Endothelial cell of umbilical vein (primary cell): Measurements from ENCODE around the gene GGA1. TPM values are rescaled to one million over a fixed set of nuclear protein-coding genes. Genes with fewer than 3 reads are reported as not detected.

Experiments used
- BruUV-seq: library from RNA; stranded (reverse); fragments of 400-500 nt; replicated peaks from 2 replicates; lab custom pipeline; 2021; lab: Mats Ljungman, UMichigan
- CTCF ChIA-PET: fragments of 300-600, 350-600 bp; sonication (Branson Sonifier 250); formaldehyde crosslinking; loops from one replicate; lab custom pipeline; 2021; ENCODE audit warnings: antibody characterized with exemption, inconsistent platforms; lab: Charles Lee
- POLR2A ChIA-PET: fragments of 300-600, 350-600 bp; sonication (Branson Sonifier 250); formaldehyde crosslinking; loops from one replicate; lab custom pipeline; 2021; ENCODE audit warnings: antibody characterized with exemption, inconsistent platforms; lab: Charles Lee
- DNase-seq: peaks from one replicate; pipeline ENCODE4 v3.0.0-alpha.2; 2011; ENCODE audit warnings: low read depth, low spot score
- FAIRE-seq: peaks from 2 replicates; lab custom pipeline; 2011; peaks lifted over from hg19 to GRCh38; lab: Jason Lieb, UNC
- H2AFZ ChIP-seq: 2 replicates; pipeline ENCODE4 v1.6.0; 2012; ENCODE audit warnings: low read depth, low read length, control low read depth, inconsistent platforms
- H3K27ac ChIP-seq: 2 replicates; pipeline ENCODE4 v1.5.1; 2011; ENCODE audit warnings: low read depth, mild to moderate bottlenecking, control low read depth, low read length, moderate library complexity; ENCODE audit not compliant: insufficient read depth
- H3K27me3 ChIP-seq, 2 experiments: 2 replicates each; pipeline versions ENCODE4 v1.6.0 to v1.6.1; 2011; ENCODE audit warnings: low read length in 2 of 2, mixed read lengths in 1 of 2; ENCODE audit not compliant: control insufficient read depth in 2 of 2, insufficient read depth in 2 of 2
- H3K36me3 ChIP-seq, 2 experiments: 2 replicates in 1 of 2; 3 replicates in 1 of 2; pipeline ENCODE4 v1.5.1; 2011; ENCODE audit warnings: low read length in 2 of 2, mild to moderate bottlenecking in 1 of 2, moderate library complexity in 1 of 2; ENCODE audit not compliant: control insufficient read depth in 2 of 2, insufficient read depth in 2 of 2; ENCODE audit errors: extremely low read depth in 1 of 2
- H3K4me1 ChIP-seq: 3 replicates; pipeline ENCODE4 v1.5.1; 2011; ENCODE audit warnings: mild to moderate bottlenecking, low read length; ENCODE audit not compliant: control insufficient read depth, insufficient read depth; ENCODE audit errors: extremely low read depth
- H3K4me2 ChIP-seq: 2 replicates; pipeline ENCODE4 v1.6.1; 2011; ENCODE audit warnings: low read length, control low read depth, mixed read lengths; ENCODE audit not compliant: insufficient read depth
- H3K4me3 ChIP-seq, 3 experiments: fragments of 200-600 bp in 1 of 3; sonication (generic), shearing (Covaris generic) in 1 of 3; replicated peaks in 1 of 3; 2 replicates each; pipeline ENCODE4 v1.5.1; 2011 to 2016; ENCODE audit warnings: control low read depth in 3 of 3, low read length in 3 of 3, mild to moderate bottlenecking in 2 of 3, inconsistent platforms in 1 of 3, low read depth in 1 of 3, moderate library complexity in 1 of 3; ENCODE audit not compliant: insufficient read depth in 1 of 3
- H3K79me2 ChIP-seq: 2 replicates; pipeline ENCODE4 v1.6.0; 2012; ENCODE audit warnings: low read length, inconsistent platforms; ENCODE audit not compliant: control insufficient read depth, insufficient read depth
- H3K9ac ChIP-seq: replicated peaks from 2 replicates; pipeline ENCODE3; 2011; ENCODE audit warnings: low read length, control low read depth; ENCODE audit not compliant: insufficient read depth; ENCODE audit errors: extremely low read depth
- H3K9me1 ChIP-seq: replicated peaks from 3 replicates; pipeline ENCODE4 v1.6.0; 2011; ENCODE audit warnings: mild to moderate bottlenecking, low read length; ENCODE audit not compliant: control insufficient read depth, insufficient read depth; ENCODE audit errors: extremely low read depth
- H3K9me3 ChIP-seq: replicated peaks from 2 replicates; pipeline ENCODE4 v1.5.1; 2012; ENCODE audit warnings: low read length, inconsistent platforms; ENCODE audit not compliant: control insufficient read depth, insufficient read depth
- H4K20me1 ChIP-seq: replicated peaks from 2 replicates; pipeline ENCODE3; 2011; ENCODE audit warnings: mild to moderate bottlenecking, low read length; ENCODE audit not compliant: control insufficient read depth, insufficient read depth; ENCODE audit errors: extremely low read depth
- EZH2 ChIP-seq: IDR thresholded peaks from 2 replicates; pipeline ENCODE4 v1.6.1; 2012; ENCODE audit warnings: borderline replicate concordance, low read depth, mild to moderate bottlenecking, moderate library complexity, low read length, inconsistent platforms; ENCODE audit not compliant: severe bottlenecking
- FOS ChIP-seq: IDR thresholded peaks from 2 replicates; pipeline ENCODE4 v1.6.1; 2011; ENCODE audit warnings: mild to moderate bottlenecking, low read length, moderate library complexity, borderline replicate concordance; ENCODE audit not compliant: insufficient read depth
- GATA2 ChIP-seq: IDR thresholded peaks from 2 replicates; pipeline ENCODE4 v1.7.0; 2011; ENCODE audit warnings: low read depth, mild to moderate bottlenecking, moderate library complexity, mixed read lengths, low read length; ENCODE audit not compliant: insufficient read length, insufficient read depth
- JUN ChIP-seq: IDR thresholded peaks from 2 replicates; pipeline ENCODE4 v1.6.1; 2011; ENCODE audit warnings: borderline replicate concordance, low read depth; ENCODE audit not compliant: insufficient read length, insufficient read depth
- MYC ChIP-seq: IDR thresholded peaks from one replicate; pipeline ENCODE4 v1.6.1; 2011; ENCODE audit warnings: mild to moderate bottlenecking, low read depth, low read length
- POLR2A ChIP-seq: IDR thresholded peaks from 2 replicates; pipeline ENCODE4 v1.6.1; 2012; ENCODE audit warnings: low read depth, mild to moderate bottlenecking, control low read depth, low read length
- POLR2AphosphoS5 ChIP-seq: IDR thresholded peaks from 2 replicates; pipeline ENCODE4 v1.6.1; 2012; ENCODE audit warnings: low read depth, mild to moderate bottlenecking, control low read depth, low read length, moderate library complexity; ENCODE audit not compliant: insufficient read depth
- dilution Hi-C: fragments of 300-500 bp; cut with MboI; formaldehyde crosslinking; loops from one replicate; pipeline ENCODE4 v1.15.0; 2019; ENCODE audit warnings: low sequenced_read_pairs; ENCODE audit not compliant: extremely low pct_ligation_motif_present
- intact Hi-C: fragments of 100-400 bp; cut with micrococcal nuclease; formaldehyde crosslinking; loops from one replicate; pipeline ENCODE4 v1.10.0; 2022
- polyA plus RNA-seq, 4 experiments: library from polyadenylated mRNA; depleted of rRNA in 3 of 4; stranded (reverse) in 3 of 4; unstranded in 1 of 4; fragments of >200 nt; gene quantifications; 2 replicates each; pipeline versions ENCODE4 v1.2.1 to v1.2.3, GENCODE V29; 2011 to 2012; ENCODE audit warnings: missing spikeins in 1 of 4
- total RNA-seq: library from RNA; stranded (reverse); gene quantifications from 2 replicates; pipeline ENCODE4 v1.2.3, GENCODE V29; 2021
- TF ChIP-seq, protein P1 (sequence below), 2 donors: IDR thresholded peaks; 1 replicate in 1 of 2; 2 replicates in 1 of 2; pipeline ENCODE4 v1.5.1; 2011; ENCODE audit warnings: low read length in 2 of 2, mild to moderate bottlenecking in 2 of 2, moderate library complexity in 2 of 2, control low read depth in 1 of 2, inconsistent platforms in 1 of 2, low read depth in 1 of 2; ENCODE audit not compliant: insufficient read depth in 1 of 2; ENCODE audit errors: extremely low read depth in 1 of 2
- TF ChIP-seq, protein P2 (sequence below): IDR thresholded peaks from 2 replicates; pipeline ENCODE4 v1.6.1; 2011; ENCODE audit not compliant: insufficient read depth, insufficient read length

GGA1 gene
- total and polyA plus RNA-seq, 2 donors (not counting 3 experiments of a cell fraction or from before 2014, with no cell fraction given), result 54.1 to 67.5 TPM

GRCh38 chr22:37616201-37617083 lies 7.8 kb downstream of the GGA1 start:
- H3K27ac ChIP-seq, result no peak overlapping the region
- POLR2A ChIA-PET, result no interaction called here
- BruUV-seq, result no TSS peak
- FAIRE-seq (no peak), DNase-seq (no peak)
- no peaks in the 10 kb centered on the region for H3K9me1 ChIP-seq
- no peak overlapping the region for H3K9ac ChIP-seq
- H3K9me3 ChIP-seq, result no peaks in the 10 kb centered on the region
- no peak overlapping the region for H2AFZ ChIP-seq
- no peaks in the 10 kb centered on the region for H3K27me3 ChIP-seq
- H3K4me3 ChIP-seq, result no peak overlapping the region
- H4K20me1 ChIP-seq, result no peaks in the 10 kb centered on the region
- H3K36me3 ChIP-seq, result peaks cover 8 to 26% of the 10 kb centered on the region in 2 experiments
- intact Hi-C loops (no loop called here), dilution Hi-C loops (no loop called here)
- H3K79me2 ChIP-seq, result peaks cover 3% of the 10 kb centered on the region
- TF ChIP-seq JUN (no peak), EZH2 (no peak), GATA2 (no peak), POLR2A (no peak), FOS (no peak), MYC (no peak), POLR2AphosphoS5 (no peak)
- TF ChIP-seq, protein P1, sequence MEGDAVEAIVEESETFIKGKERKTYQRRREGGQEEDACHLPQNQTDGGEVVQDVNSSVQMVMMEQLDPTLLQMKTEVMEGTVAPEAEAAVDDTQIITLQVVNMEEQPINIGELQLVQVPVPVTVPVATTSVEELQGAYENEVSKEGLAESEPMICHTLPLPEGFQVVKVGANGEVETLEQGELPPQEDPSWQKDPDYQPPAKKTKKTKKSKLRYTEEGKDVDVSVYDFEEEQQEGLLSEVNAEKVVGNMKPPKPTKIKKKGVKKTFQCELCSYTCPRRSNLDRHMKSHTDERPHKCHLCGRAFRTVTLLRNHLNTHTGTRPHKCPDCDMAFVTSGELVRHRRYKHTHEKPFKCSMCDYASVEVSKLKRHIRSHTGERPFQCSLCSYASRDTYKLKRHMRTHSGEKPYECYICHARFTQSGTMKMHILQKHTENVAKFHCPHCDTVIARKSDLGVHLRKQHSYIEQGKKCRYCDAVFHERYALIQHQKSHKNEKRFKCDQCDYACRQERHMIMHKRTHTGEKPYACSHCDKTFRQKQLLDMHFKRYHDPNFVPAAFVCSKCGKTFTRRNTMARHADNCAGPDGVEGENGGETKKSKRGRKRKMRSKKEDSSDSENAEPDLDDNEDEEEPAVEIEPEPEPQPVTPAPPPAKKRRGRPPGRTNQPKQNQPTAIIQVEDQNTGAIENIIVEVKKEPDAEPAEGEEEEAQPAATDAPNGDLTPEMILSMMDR (IDR thresholded peaks at IDR 0.05; ENCODE audit: extremely low read depth in 1 of 2, insufficient read depth in 1 of 2, low read depth in 1 of 2, low read length in 2 of 2), result no peak
- TF ChIP-seq, protein P2, sequence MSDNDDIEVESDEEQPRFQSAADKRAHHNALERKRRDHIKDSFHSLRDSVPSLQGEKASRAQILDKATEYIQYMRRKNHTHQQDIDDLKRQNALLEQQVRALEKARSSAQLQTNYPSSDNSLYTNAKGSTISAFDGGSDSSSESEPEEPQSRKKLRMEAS, result no peak
- H3K4me2 ChIP-seq, result no peak overlapping the region
- no peaks in the 10 kb centered on the region for H3K4me1 ChIP-seq
- CTCF ChIA-PET, result interaction anchor here (1.5 to 3.4 kb wide), 3 partner anchors 7 to 65 kb away, joined by 3 to 13 read pairs (median 6); partner anchors contain the start of gene GGA1
